Activated naive CD4-positive, alpha-beta T cell treated with anti-CD3 and anti-CD28 coated beads, Interleukin-2, amount 50 U/mL, for 24 hours (primary cell): ENCODE results near the gene CMIP.

ENCODE experiments used
- H3K27ac Mint-ChIP-seq: one replicate; pipeline ENCODE4 v1.8.0; 2021; ENCODE audit warnings: mild to moderate bottlenecking, mixed read lengths
- H3K27me3 Mint-ChIP-seq: one replicate; pipeline ENCODE4 v1.8.0; 2021; ENCODE audit warnings: mixed read lengths
- H3K36me3 Mint-ChIP-seq: one replicate; pipeline ENCODE4 v1.8.0; 2021; ENCODE audit warnings: mixed read lengths
- H3K4me1 Mint-ChIP-seq: one replicate; pipeline ENCODE4 v1.8.0; 2021; ENCODE audit warnings: mixed read lengths
- H3K4me3 Mint-ChIP-seq: one replicate; pipeline ENCODE4 v1.8.0; 2021; ENCODE audit warnings: mild to moderate bottlenecking, mixed read lengths
- H3K9me3 Mint-ChIP-seq: one replicate; pipeline ENCODE4 v1.8.0; 2021; ENCODE audit warnings: mixed read lengths

CMIP gene

DNA sequence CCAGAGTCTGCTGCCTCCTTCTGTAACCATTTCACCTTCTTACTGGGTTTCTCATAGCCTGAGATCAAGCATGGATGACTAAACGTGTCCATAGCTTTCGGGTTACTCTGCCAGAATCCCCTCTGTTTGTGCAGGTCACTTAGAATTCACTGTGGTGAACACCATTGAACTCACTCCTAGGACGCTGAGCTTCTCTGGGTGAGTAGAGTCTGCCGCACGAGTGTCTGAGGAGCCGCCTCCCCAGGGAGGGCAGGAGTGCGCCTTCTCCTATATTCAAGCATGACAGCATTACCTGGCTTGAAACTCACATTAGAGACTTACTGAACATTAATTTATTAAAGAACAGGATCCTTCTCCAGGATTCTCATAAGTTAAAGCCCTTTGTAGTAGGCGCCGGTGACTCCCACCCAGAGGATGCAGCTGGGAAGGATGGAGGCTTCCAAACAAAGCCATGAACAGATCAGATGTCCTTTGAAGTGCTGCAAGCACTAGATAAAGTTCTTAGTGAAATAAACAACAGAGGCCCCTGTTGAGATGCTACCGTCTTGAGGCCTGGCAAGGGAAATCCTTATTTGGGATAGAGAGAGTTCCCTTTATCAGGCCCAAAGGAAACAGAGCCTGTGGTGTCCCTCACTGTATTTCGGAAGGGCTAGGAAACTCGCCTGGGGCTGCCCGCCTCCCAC is 189.9 kb downstream of the CMIP start:
- no peaks in the 10 kb centered on the region for H3K27me3 Mint-ChIP-seq
- H3K4me1 Mint-ChIP-seq: peaks cover 58% of the 10 kb centered on the region
- H3K27ac Mint-ChIP-seq: no peak overlapping the region
- no peaks in the 10 kb centered on the region for H3K9me3 Mint-ChIP-seq
- H3K4me3 Mint-ChIP-seq: no peak overlapping the region
- H3K36me3 Mint-ChIP-seq: peaks cover 2% of the 10 kb centered on the region

DNA sequence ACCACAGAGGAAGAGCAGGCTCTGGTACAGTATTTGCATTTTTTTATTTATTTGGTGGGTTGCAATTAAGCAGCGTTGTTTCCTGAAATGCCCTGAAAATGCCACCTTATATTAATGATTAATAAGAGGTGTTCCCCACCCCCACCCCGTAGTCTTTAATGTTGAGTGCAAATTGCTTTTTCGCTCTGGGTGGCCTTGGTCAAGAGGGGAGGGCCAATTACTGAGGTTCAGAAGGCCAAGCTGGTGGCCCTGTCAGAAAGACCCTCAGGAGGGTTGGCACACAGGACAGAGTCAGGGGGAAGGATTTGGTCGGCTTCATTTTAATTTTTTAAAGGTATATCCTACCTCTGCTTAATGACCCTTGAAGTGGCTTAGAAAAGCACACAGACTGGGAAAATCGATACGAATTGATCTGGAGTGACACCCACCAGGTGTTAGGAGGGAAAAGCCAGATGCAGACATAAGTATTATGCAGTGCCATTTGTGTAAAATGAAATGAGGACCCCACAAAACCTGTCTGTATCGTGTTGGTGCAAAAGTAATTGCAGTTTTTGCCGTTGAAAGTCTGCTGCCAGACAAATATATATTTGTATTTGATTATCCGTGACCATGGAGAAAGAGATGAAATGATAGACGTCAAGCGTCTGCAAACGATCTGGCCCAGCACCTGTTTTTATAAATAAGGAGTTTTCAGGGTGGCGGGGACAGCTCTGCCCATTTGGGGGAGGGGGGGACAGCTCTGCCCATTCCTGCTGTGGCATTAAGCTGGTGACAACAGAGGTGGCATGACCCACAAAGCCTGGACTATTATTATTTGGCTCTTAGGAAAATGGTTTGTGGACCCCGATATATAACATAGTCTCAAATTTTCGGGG is 190.7 kb downstream of the CMIP start:
- no peak overlapping the region for H3K27ac Mint-ChIP-seq
- no peaks in the 10 kb centered on the region for H3K9me3 Mint-ChIP-seq
- H3K4me3 Mint-ChIP-seq: no peak overlapping the region
- peaks cover 2% of the 10 kb centered on the region for H3K36me3 Mint-ChIP-seq
- peaks cover 51% of the 10 kb centered on the region for H3K4me1 Mint-ChIP-seq
- H3K27me3 Mint-ChIP-seq: no peaks in the 10 kb centered on the region

DNA sequence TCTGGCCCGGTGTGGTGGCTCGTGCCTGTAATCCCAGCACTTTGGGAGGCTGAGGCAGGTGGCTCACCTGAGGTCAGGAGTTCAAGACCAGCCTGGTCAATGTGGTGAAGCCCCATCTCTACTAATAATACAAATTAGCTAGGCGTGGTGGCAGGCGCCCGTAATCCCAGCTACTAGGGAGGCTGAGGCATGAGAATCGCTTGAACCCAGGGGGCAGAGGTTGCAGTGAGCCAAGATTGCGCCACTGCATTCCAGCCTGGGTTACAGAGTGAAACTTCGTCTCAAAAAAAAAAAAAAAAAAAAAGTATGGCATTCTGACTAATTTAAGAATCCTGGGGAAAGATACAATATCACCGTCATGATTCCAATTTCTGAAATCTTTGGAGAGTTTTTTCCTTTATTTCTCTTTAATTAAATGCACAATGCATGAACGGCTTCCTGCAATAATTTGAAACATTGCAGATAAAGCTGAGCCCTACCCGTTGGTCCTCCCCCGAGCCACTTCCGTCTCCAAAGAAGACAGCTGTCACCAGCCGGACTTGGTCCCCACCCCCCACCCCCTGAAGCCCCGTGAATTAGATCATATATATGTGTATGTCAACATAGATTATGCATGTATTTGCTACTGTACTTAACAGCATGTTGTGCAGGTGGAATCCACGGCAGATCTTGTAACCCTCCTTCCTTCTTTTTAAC is 191.8 kb downstream of the CMIP start:
- Mint-ChIP-seq H3K9me3 (no peaks in the 10 kb centered on the region), H3K4me3 (no peak overlapping the region), H3K27me3 (no peaks in the 10 kb centered on the region), H3K36me3 (peaks cover 2% of the 10 kb centered on the region), H3K4me1 (peaks cover 43% of the 10 kb centered on the region), H3K27ac (no peak overlapping the region)

DNA sequence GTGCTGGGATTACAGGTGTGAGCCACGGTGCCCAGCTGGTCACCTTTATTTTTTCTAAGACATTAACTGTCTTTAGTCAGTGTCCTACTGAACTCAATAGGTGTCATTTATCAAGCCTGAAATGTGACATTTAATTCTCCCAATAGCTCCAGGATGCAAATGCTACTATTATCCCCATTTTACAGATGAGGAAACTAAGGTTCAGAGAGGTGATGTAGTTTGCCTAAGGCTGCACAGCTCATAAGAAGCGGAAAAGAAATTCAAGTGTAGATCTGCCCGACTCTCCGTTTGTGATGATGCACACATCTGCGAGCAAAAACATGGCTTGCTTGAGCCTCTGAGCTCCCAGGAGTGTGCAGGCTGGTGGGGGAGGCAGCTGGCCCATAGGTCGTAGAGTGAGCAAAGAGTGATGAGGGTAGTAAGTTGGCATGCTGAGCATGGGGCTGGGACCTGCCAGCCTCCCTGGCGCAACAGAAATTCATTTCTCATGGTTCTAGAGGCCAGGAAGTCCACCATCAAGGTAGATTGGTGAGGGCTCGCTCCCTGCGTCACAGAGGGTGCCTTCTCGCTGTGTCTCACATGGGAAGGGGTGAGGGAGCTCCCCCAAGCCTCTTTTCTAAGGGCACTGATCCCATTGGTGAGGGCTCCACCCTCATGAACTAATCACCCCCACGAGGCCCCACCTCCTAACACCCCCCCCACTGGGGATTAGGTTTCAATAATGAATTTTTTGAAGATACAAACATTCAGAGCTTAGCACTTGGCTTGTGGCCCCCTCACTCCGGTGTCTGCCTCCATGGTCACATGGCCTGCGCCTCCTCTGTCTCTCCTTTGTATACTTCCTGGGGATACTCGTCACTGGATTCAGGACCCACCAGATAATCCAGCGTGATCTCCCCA is 193.0 kb downstream of the CMIP start:
- peaks cover 35% of the 10 kb centered on the region for H3K4me1 Mint-ChIP-seq
- H3K27ac Mint-ChIP-seq: peak overlapping the region; percentile 46
- H3K27me3 Mint-ChIP-seq: no peaks in the 10 kb centered on the region
- no peaks in the 10 kb centered on the region for H3K9me3 Mint-ChIP-seq
- H3K36me3 Mint-ChIP-seq: peaks cover 5% of the 10 kb centered on the region
- no peak overlapping the region for H3K4me3 Mint-ChIP-seq

DNA sequence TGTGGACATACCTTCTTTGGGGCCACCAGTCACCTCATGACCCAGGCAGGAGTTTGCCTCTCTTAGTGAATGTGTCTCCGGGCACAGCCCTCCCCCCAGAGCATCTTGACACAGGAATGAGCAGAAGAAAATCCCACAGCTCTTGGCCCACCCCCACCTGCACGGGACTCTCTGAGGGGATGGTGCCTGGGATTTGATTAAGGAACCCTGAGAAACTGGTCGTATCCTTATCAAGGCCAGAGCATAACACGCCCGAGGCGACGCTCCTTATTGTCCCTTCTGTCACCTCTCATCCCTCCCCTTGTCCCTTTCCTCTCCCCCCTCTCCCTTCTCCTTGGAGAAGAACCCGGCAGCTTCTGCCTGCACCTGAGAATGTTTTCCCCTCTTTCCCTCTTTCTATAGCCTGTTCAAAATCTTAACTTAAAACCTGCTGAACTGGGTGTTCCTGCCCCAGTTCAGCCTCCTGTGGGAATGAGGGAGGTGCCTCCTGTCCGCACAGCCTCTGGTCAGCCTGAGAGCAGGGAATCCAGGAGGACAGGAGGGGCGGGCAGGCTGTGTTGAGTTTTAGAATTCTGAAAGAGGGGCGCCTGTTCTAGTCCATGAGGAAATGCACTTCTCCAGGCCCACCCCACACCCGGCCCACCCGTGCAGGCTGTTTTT is 193.8 kb downstream of the CMIP start:
- peaks cover 31% of the 10 kb centered on the region for H3K4me1 Mint-ChIP-seq
- no peaks in the 10 kb centered on the region for H3K9me3 Mint-ChIP-seq
- H3K27ac Mint-ChIP-seq: no peak overlapping the region
- H3K36me3 Mint-ChIP-seq: peaks cover 5% of the 10 kb centered on the region
- no peak overlapping the region for H3K4me3 Mint-ChIP-seq
- H3K27me3 Mint-ChIP-seq: no peaks in the 10 kb centered on the region

DNA sequence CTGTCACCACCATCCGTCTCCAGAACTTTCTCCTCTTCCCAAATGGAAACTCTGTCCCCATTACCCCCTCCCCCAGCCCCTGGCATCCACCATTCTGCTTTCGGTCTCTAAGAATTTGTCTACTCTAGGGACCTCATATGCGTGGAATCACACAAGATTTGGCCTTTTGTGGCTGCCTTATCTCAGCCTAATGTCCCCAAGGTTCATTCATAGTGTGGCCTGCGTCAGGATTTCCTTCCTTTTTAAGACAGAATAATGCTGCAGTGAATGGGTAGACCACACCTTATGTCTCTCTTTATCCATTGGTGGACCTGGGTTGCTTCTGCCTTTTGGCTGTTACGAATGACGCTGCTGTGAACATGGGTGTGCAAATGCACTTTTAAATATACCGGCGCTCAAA is 194.7 kb downstream of the CMIP start:
- H3K9me3 Mint-ChIP-seq: no peaks in the 10 kb centered on the region
- H3K36me3 Mint-ChIP-seq: peaks cover 5% of the 10 kb centered on the region
- no peak overlapping the region for H3K27ac Mint-ChIP-seq
- peaks cover 22% of the 10 kb centered on the region for H3K4me1 Mint-ChIP-seq
- no peak overlapping the region for H3K4me3 Mint-ChIP-seq
- no peaks in the 10 kb centered on the region for H3K27me3 Mint-ChIP-seq

DNA sequence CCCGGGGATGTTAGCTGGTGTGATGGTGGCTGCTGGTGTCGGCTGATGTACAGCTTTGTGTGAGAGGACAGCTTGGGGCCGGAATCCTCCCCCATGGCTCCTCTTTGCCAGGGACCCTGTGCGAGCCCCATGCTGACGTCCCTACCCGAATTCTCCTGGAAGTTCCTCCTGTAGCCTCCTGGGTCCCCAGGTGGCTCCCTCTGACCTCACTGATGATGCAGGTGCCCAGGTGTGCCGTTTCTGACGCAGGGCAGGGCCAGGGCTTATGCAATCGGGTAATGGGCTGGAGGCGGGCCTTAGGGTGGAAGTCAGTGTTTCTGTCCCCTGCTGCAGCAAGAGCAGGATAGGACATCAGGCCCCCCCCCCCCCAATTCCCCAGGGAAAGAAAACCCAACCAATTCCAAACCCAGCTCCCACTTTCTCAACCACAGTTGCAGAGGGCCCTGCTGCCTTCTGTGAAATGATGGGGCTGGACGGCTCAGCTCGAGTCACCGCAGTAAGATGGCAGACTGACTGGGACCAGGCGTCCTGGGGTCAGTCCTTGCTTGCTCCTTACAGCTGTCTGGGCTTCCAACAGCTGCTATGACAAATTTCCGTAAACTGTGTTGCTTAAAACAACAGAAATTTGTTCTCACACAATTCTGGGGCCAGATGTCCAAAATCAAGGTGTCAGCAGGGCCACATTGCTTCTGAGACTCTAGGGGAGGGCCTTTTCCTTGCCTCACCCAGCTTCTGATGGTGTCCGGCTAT is 195.5 kb downstream of the CMIP start:
- no peak overlapping the region for H3K4me3 Mint-ChIP-seq
- peaks cover 16% of the 10 kb centered on the region for H3K4me1 Mint-ChIP-seq
- H3K36me3 Mint-ChIP-seq: peaks cover 5% of the 10 kb centered on the region
- H3K27me3 Mint-ChIP-seq: no peaks in the 10 kb centered on the region
- no peak overlapping the region for H3K27ac Mint-ChIP-seq
- H3K9me3 Mint-ChIP-seq: no peaks in the 10 kb centered on the region

DNA sequence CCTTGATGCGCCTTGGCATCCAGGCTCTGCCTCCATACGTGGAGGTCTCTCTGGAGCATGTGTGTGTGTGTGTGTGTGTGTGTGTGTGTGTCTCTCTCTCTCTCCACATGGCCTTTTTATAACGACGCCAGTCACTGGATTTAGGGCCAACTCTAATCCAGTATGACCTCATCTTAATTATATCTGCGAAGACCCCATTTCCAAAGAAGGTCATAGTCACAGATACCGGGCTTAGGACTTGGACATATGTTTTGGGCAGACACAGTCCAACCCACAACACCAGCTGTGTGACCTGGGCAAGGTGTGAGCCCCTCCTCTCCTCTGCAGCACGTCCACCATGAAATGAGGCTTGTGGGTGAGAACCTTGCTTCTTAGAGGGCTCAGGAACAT is 196.1 kb downstream of the CMIP start:
- Mint-ChIP-seq H3K9me3 (no peaks in the 10 kb centered on the region), H3K27ac (no peak overlapping the region), H3K36me3 (peaks cover 5% of the 10 kb centered on the region), H3K4me3 (no peak overlapping the region), H3K4me1 (peaks cover 11% of the 10 kb centered on the region), H3K27me3 (no peaks in the 10 kb centered on the region)

DNA sequence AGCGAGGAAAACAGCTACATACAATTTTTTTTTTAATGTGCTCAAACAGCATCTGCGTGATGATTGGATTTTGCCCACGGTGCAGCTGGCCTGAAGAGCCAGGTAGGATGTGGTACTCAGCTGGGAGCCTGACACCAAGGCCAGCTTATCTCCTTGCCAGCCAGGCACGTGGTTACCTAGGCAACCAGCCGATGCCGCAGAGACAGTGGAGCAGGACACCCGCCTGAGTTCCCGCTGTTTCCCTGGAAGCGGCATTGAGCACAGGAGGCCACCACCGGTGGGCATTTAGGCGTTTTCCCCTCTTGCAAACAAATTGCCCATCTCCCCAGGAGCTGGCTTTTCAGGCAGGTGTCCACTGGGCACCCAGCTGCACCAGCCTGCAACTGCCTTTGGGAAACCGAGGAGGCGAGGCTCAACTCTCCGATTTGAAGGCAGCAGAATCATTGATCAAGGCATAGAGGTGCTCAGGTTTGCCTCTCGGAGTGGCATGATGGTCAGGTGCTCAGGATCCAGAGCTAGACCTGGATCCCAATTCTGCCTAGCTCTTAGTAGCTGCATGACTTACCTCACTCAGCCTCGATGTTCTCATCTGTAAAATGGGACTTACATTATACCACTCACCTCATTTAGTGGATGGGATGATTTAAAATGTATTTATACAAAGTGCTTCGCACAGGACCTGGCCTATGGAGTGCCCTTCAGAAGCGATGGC is 196.9 kb downstream of the CMIP start:
- Mint-ChIP-seq H3K27ac (no peak overlapping the region), H3K36me3 (peaks cover 5% of the 10 kb centered on the region), H3K9me3 (no peaks in the 10 kb centered on the region), H3K4me3 (no peak overlapping the region), H3K4me1 (peaks cover 11% of the 10 kb centered on the region), H3K27me3 (no peaks in the 10 kb centered on the region)

DNA sequence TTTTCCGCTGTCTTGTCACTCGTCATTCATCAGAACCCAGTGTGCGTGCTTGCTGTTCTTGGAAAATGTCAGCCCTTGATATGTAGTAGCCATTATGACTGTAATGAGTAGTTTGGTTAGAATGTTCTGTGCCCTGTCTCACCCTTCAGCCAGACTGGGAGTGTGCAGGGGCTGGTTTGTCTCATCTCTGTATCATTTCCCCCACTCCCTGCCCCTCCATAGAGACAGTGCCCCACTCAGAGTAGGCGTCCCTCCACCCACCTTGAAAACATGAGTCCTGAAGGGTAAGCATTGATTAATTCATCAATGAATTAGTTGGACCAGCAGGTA is 197.5 kb downstream of the CMIP start:
- peaks cover 6% of the 10 kb centered on the region for H3K36me3 Mint-ChIP-seq
- no peak overlapping the region for H3K27ac Mint-ChIP-seq
- no peaks in the 10 kb centered on the region for H3K27me3 Mint-ChIP-seq
- H3K9me3 Mint-ChIP-seq: no peaks in the 10 kb centered on the region
- H3K4me3 Mint-ChIP-seq: no peak overlapping the region
- peaks cover 16% of the 10 kb centered on the region for H3K4me1 Mint-ChIP-seq

DNA sequence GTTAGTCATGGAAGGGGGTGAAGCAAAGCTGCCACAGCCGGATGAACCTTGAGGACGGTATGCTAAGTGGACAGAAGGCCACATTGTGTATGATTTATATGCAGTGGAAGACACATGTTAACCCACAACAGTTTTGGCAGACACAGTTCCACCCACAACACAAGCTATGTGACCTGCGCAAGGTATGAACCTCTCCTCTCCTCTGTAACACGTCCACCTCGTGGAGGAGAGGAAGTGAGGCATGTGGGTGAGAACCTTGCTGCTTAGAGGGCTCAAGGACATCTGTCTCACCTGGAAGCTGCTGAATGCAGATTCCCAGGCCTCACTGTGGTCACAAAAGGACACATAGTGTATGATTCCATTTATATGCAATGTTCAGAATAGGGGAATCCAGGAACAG is 198.3 kb downstream of the CMIP start:
- no peaks in the 10 kb centered on the region for H3K27me3 Mint-ChIP-seq
- H3K4me3 Mint-ChIP-seq: no peak overlapping the region
- H3K9me3 Mint-ChIP-seq: no peaks in the 10 kb centered on the region
- peaks cover 6% of the 10 kb centered on the region for H3K36me3 Mint-ChIP-seq
- no peak overlapping the region for H3K27ac Mint-ChIP-seq
- H3K4me1 Mint-ChIP-seq: peaks cover 18% of the 10 kb centered on the region

DNA sequence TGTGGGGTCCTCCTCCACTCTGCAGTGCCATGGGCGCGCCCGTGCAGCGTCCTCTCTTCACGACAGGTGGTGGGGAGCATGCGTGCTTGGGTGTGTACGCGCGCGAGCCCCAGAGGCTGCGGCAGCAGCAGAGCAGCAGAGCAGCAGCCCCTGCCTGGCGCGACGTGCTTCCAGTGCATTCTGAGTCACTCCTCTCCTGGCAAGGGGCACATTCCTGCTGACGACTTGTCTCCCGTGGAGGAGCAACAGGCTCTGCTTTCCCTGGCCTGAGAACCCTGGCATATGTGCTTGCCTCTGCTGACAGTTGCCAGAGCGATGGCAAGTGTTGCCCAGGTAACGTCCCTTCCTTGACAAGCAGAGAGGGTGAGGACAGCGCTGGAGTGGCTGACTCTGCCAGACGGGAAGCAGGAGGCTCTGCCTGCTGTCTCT is 200.7 kb downstream of the CMIP start:
- peaks cover 4% of the 10 kb centered on the region for H3K36me3 Mint-ChIP-seq
- no peaks in the 10 kb centered on the region for H3K9me3 Mint-ChIP-seq
- H3K4me1 Mint-ChIP-seq: peaks cover 21% of the 10 kb centered on the region
- no peaks in the 10 kb centered on the region for H3K27me3 Mint-ChIP-seq
- no peak overlapping the region for H3K4me3 Mint-ChIP-seq
- H3K27ac Mint-ChIP-seq: no peak overlapping the region

DNA sequence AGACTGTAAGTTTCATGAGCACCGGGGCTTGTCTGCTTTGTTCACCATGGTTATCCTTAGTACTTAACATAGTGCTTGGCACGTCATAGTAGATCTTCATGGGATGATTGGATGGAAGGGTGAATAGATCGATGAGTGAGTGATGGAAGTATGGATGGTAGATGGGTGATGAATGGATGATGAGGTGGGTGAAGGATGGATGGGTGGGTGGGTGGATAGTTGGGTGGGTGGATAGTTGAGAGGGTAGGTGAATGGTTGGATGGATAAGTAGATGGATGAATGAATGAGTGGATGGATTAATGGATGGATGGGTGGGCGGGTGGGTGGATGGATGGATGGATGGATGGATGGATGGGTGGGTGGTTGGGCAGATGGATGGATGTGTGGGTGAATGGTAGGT is 201.3 kb downstream of the CMIP start:
- Mint-ChIP-seq H3K4me3 (no peak overlapping the region), H3K27me3 (no peaks in the 10 kb centered on the region), H3K27ac (no peak overlapping the region), H3K4me1 (peaks cover 18% of the 10 kb centered on the region), H3K36me3 (peaks cover 4% of the 10 kb centered on the region), H3K9me3 (no peaks in the 10 kb centered on the region)

DNA sequence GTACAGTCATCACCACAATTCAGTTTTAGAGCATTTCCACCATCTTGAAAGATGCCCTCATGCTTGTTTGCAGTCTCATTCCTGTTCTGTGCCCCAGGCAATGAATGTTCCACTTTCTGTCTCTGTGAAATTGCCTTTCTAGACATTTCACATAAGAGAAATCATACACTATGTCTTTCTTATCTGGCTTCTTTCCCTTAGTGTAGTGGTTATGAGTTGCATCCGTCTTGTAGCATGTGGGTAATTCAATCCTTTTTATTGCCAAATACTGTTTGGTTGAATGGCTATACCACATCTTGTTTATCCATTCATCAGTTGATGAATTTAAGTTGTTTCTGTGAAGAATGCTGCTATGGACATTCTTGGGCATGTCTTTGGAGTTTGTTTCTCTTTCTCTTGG is 202.0 kb downstream of the CMIP start:
- Mint-ChIP-seq H3K27me3 (no peaks in the 10 kb centered on the region), H3K4me3 (no peak overlapping the region), H3K4me1 (peaks cover 18% of the 10 kb centered on the region), H3K9me3 (no peaks in the 10 kb centered on the region), H3K27ac (no peak overlapping the region), H3K36me3 (peaks cover 4% of the 10 kb centered on the region)
